ENCODE measurements around the gene DNAH9. TPM values are rescaled to one million over a fixed set of nuclear protein-coding genes. Genes with fewer than 3 reads are reported as not detected.
"Not testable (repeated sequence)": the region's sequence is repeated elsewhere in the genome, so short reads cannot be mapped to it uniquely, and the experiment has no call there.

Gene DNAH9
- total RNA-seq, 4 donors from 2014 or later = not detected

- Histone ChIP-seq H3K36me3 (no peaks in the 10 kb centered on the region), H3K27me3 (no peaks in the 10 kb centered on the region), H3K27ac (no peak overlapping the region), H3K9me3 (peaks cover 0 to 1% (median 0%) of the 10 kb centered on the region in 3 donors), H3K4me3 (no peak overlapping the region), H3K4me1 (peaks cover 0 to 4% of the 10 kb centered on the region in 2 donors)
- peak in 1 of 2 donors; percentile 58 for ATAC-seq
- DNase-seq = peak in 1 of 2 donors; percentile 41
- in situ Hi-C loops (cut with MboI; ENCODE audit: low sequenced_read_pairs in 4 of 4) = loop anchor here in 1 of 4 donors (25.0 kb wide), 1 partner anchor 1061 kb away; no protein-coding TSS in a partner anchor
- intact Hi-C loops (cut with DNase I; ENCODE audit: low total_unique reads) = no loop called here
- TF ChIP-seq CTCF (IDR thresholded peaks at IDR 0.05 in 4 of 5, conservative IDR thresholded peaks at IDR 0.05 in 1 of 5) (no peak), POLR2A (IDR thresholded peaks at IDR 0.05) (no peak)
Observed at GRCh38 chr17:11948789-11949188, 350.5 kb downstream of the DNAH9 start.

GRCh38 chr17:11949571-11949970, 351.3 kb downstream of the DNAH9 start:
- H3K4me3 ChIP-seq; ATAC-seq; intact Hi-C loops (cut with DNase I; ENCODE audit: low total_unique reads); H3K4me1 ChIP-seq; H3K36me3 ChIP-seq; DNase-seq; H3K9me3 ChIP-seq; H3K27me3 ChIP-seq; H3K27ac ChIP-seq: not testable (repeated sequence)
- in situ Hi-C loops (cut with MboI; ENCODE audit: low sequenced_read_pairs in 4 of 4) = loop anchor here in 1 of 4 donors (25.0 kb wide), 1 partner anchor 1062 kb away; no protein-coding TSS in a partner anchor

GRCh38 chr17:11950771-11951519, 352.7 kb downstream of the DNAH9 start:
- DNase-seq (no peak), ATAC-seq (no peak)
- TF ChIP-seq POLR2A (IDR thresholded peaks at IDR 0.05) (no peak), CTCF (IDR thresholded peaks at IDR 0.05 in 4 of 5, conservative IDR thresholded peaks at IDR 0.05 in 1 of 5) (no peak)
- no peak overlapping the region for H3K4me3 ChIP-seq
- intact Hi-C loops (cut with DNase I; ENCODE audit: low total_unique reads) (no loop called here), in situ Hi-C loops (cut with MboI; ENCODE audit: low sequenced_read_pairs in 4 of 4) (no loop called here)
- H3K4me1 ChIP-seq = peaks cover 0 to 4% of the 10 kb centered on the region in 2 donors
- H3K36me3 ChIP-seq = no peaks in the 10 kb centered on the region
- no peak overlapping the region for H3K27ac ChIP-seq
- no peaks in the 10 kb centered on the region for H3K27me3 ChIP-seq
- peaks cover 0 to 8% (median 0%) of the 10 kb centered on the region in 3 donors for H3K9me3 ChIP-seq

GRCh38 chr17:11952610-11953009, 354.3 kb downstream of the DNAH9 start:
- TF ChIP-seq POLR2A (IDR thresholded peaks at IDR 0.05) (no peak), CTCF (IDR thresholded peaks at IDR 0.05 in 4 of 5, conservative IDR thresholded peaks at IDR 0.05 in 1 of 5) (no peak)
- intact Hi-C loops (cut with DNase I; ENCODE audit: low total_unique reads) (no loop called here), in situ Hi-C loops (cut with MboI; ENCODE audit: low sequenced_read_pairs in 4 of 4) (no loop called here)
- Histone ChIP-seq H3K4me3 (no peak overlapping the region), H3K9me3 (peaks cover 0 to 8% (median 0%) of the 10 kb centered on the region in 3 donors), H3K36me3 (no peaks in the 10 kb centered on the region), H3K27me3 (no peaks in the 10 kb centered on the region), H3K27ac (no peak overlapping the region), H3K4me1 (peaks cover 0 to 4% of the 10 kb centered on the region in 2 donors)
- DNase-seq (no peak), ATAC-seq (no peak)

- Histone ChIP-seq H3K27me3 (no peaks in the 10 kb centered on the region), H3K27ac (no peak overlapping the region), H3K4me3 (no peak overlapping the region), H3K36me3 (no peaks in the 10 kb centered on the region), H3K9me3 (peaks cover 0 to 8% (median 0%) of the 10 kb centered on the region in 3 donors), H3K4me1 (no peaks in the 10 kb centered on the region)
- in situ Hi-C loops (cut with MboI; ENCODE audit: low sequenced_read_pairs in 4 of 4) = no loop called here
- intact Hi-C loops (cut with DNase I; ENCODE audit: low total_unique reads) = no loop called here
- ATAC-seq (no peak), DNase-seq (no peak)
- no peak for TF ChIP-seq CTCF (IDR thresholded peaks at IDR 0.05 in 4 of 5, conservative IDR thresholded peaks at IDR 0.05 in 1 of 5)
- TF ChIP-seq POLR2A (IDR thresholded peaks at IDR 0.05) = no peak
Observed at GRCh38 chr17:11953924-11954323, 355.7 kb downstream of the DNAH9 start.

Measured in gastrocnemius medialis (tissue), 4 donors.